SU-DHL-6 (cell line): Measurements from ENCODE around the gene EDIL3.

Source experiments
- CTCF ChIP-seq: fragments of 200-600 bp; sonication (generic); IDR thresholded peaks from one replicate; pipeline ENCODE4 v1.5.1; 2017; ENCODE audit warnings: antibody characterized with exemption, mild to moderate bottlenecking, low read length, moderate library complexity; ENCODE audit not compliant: insufficient read depth, poor library complexity, severe bottlenecking
- EZH2phosphoT487 ChIP-seq: fragments of 200-600 bp; sonication (generic), shearing (Covaris generic); conservative IDR thresholded peaks from 2 replicates; pipeline ENCODE4 v1.6.1; 2018; ENCODE audit warnings: mild to moderate bottlenecking, antibody characterized with exemption, low read length, moderate library complexity, mixed read lengths

- TF ChIP-seq CTCF (no peak), EZH2phosphoT487 (no peak)
Observed at GRCh38 chr5:84273517-84273883, 111.2 kb downstream of the EDIL3 start.
